Measurements from ENCODE around the gene CACNA1B.
"Not testable (repeated sequence)": the region's sequence is repeated elsewhere in the genome, so short reads cannot be mapped to it uniquely, and the experiment has no call there.

Gene CACNA1B

DNA sequence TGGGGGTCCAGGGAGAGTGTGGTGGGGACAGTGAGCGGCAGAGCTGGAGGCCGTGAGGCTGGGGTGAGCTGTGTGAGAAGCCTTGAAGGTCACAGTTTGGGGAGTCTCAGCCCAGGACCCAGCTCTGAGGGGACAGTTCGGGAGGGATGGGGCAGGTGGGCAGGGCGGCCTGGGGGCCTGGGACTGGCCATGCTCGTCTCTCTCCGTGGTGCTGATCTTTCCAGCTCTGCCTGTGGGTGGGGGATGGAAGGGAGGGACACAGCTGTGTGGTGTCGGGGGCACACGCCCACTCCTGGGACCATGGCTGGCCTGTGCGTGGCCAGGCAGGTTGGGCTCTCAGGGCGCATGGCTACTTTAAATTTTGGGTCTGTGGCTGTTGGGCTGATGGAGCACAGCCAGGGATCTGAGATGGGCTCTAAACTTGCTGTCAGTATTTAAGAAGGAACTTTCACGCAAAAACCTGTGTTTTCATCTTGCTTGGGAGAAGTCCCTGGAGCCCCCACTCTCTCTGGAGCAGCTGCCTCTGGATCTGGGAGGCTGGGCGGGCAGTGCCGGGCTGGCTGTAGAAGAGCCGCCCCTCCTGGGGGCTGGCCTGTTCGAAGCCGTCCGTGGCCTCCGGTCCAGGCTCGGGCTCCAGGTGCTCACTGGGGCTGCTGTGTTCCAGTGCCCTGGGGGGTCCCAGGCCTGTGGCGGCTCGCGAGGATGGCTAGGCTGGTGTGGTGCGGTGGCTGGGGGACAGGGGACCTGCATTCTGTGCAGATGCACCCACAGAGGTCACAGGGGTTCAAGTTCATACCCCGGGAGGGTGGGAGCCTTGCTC lies 13.4 kb downstream of the CACNA1B start:
- DNase-seq, result not testable (repeated sequence)

DNA sequence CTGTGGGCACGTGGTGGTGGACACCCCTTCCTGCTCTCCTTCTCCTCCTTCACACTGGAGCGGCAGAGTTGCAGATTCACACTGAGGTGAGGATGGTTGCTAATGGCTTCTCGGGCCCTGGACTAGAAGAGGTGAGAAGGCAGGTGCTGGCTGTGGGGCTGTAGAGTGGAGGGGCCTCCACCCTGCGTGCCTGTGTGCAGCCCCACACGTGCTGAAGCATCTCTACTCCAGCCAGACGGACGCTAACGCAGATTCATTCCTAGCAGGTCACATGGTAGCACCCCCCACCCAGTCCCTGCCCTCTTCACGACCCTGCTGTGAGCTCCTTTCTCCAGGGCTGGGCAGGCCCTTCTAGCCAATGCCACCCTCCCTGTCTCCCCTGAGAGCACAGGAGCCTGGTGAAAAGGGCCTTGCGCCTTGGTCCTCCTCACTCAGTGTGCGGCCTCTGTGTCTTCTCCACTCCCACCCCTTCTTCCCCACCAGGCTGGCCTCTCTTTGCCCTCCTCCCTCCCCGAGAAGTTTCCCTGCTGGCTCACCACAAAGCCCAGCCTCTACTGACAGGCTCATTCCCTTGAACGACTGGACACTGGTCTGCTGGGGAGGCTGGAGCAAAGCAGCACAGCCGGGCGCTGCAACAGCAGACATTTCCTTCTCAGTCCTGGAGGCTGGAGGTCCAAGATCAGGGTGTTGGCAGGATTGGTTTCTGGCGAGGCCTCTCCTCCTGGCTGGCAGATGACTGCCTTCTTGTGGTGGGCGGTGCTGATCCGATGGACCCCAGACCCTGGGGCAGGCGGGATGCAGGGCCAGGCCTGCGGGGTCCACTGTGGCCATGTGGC lies 14.2 kb downstream of the CACNA1B start:
- no peak for DNase-seq

GRCh38 chr9:137892424-137893191 lies 15.0 kb downstream of the CACNA1B start:
- DNase-seq, result no peak

GRCh38 chr9:137893670-137894069 lies 16.1 kb downstream of the CACNA1B start:
- no peak for DNase-seq

GRCh38 chr9:137899551-137900360 lies 22.2 kb downstream of the CACNA1B start:
- DNase-seq, result no peak

- no peak for DNase-seq
These were observed 23.2 kb downstream of the CACNA1B start for GRCh38 chr9:137900584-137901310.

GRCh38 chr9:137902646-137903045 lies 25.1 kb downstream of the CACNA1B start:
- no peak for DNase-seq

DNA sequence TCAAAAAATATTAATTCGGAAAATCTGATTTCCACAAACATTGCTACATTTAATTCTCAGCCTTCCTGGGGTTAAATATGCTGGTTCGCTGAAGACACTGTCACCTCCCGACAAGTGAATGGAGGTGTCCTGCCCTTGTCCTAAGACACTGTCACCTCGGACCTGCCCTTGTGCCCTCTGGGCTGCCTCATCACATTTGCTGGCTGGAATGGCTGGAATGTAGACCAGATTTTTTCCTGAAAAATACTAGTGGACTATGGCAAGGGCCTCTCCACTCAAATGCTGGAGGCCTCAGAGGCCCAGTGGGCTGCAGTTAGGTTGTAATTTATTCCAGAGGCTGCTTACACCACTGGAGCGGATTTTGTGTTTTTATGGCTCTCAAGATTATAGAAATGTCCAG lies 28.2 kb downstream of the CACNA1B start:
- DNase-seq, result no peak

- no peak for DNase-seq
These were observed 30.2 kb downstream of the CACNA1B start for GRCh38 chr9:137907776-137908175.

DNA sequence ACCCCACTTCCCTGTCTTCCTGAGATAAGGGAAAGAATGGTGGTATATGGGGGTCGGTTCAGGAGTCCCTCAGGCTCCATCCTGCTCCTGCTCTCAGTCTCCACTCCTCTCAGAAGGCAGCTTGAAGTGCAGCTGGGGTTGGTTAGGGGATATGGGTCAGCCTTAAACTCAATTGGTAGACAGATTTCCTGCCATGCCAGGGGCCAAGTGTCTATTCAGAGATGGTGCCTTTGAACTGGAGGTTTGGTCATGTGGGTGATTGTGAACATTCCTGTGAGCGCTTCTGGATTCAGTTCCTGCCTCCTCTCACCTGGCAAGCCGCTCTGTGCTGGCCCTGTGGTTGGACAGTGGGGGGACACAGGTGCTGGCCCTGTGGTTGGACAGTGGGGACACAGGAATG lies 35.1 kb downstream of the CACNA1B start:
- no peak for DNase-seq

GRCh38 chr9:137913132-137913531 lies 35.5 kb downstream of the CACNA1B start:
- DNase-seq, result no peak

- no peak for DNase-seq
These were observed 36.5 kb downstream of the CACNA1B start for GRCh38 chr9:137913771-137914767.

- no peak for DNase-seq
These were observed 39.0 kb downstream of the CACNA1B start for GRCh38 chr9:137916540-137916939.

GRCh38 chr9:137917116-137917515 lies 39.5 kb downstream of the CACNA1B start:
- DNase-seq, result no peak

- no peak for DNase-seq
These were observed 40.2 kb downstream of the CACNA1B start for GRCh38 chr9:137917795-137918194.

GRCh38 chr9:137918331-137919094 lies 40.9 kb downstream of the CACNA1B start:
- no peak for DNase-seq

DNA sequence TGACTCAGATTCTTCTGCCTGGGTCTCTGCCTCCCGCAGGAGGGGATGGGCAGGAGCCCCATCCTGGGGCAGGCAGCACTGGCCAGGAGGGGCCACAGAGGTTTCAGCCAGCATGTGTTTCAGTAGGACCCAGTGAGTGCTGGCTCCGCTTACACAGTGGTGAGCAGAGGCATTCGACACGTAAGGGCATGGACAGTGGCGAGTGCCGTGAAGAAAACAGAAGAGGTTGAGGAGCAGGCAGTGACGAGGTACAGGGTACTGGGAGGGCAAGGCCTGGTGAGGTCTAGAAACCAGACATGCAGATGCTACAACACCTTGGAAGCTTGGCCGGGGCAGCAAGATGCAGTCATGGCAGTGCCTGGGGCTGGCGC lies 41.5 kb downstream of the CACNA1B start:
- no peak for DNase-seq

GRCh38 chr9:137919649-137920141 lies 42.1 kb downstream of the CACNA1B start:
- no peak for DNase-seq

GRCh38 chr9:137920753-137921152 lies 43.2 kb downstream of the CACNA1B start:
- no peak for DNase-seq
